GM18870 (cell line): ENCODE measurements around the gene CTIF.

Experiments used
- ATAC-seq: cut with Tn5 transposase; IDR thresholded peaks from one replicate; pipeline ENCODE4 v1.9.1; 2021; ENCODE audit warnings: moderate library complexity; ENCODE audit not compliant: unreplicated experiment

Gene CTIF

GRCh38 chr18:48904091-48904490 is 365.3 kb downstream of the CTIF start:
- ATAC-seq, result no peak

GRCh38 chr18:48904847-48905394 is 366.1 kb downstream of the CTIF start:
- ATAC-seq, result no peak

- no peak for ATAC-seq
Observed at GRCh38 chr18:48905513-48905912, 366.7 kb downstream of the CTIF start.

GRCh38 chr18:48908916-48909315 is 370.1 kb downstream of the CTIF start:
- ATAC-seq, result no peak

- ATAC-seq, result no peak
Observed at GRCh38 chr18:48909721-48910120, 370.9 kb downstream of the CTIF start.

GRCh38 chr18:48910972-48911545 is 372.2 kb downstream of the CTIF start:
- no peak for ATAC-seq
